ENCODE data around the gene ZNF141. TPM values are rescaled to one million over a fixed set of nuclear protein-coding genes. Genes with fewer than 3 reads are reported as not detected.
"Not testable (repeated sequence)": the region's sequence is repeated elsewhere in the genome, so short reads cannot be mapped to it uniquely, and the experiment has no call there.

Gene ZNF141
- total RNA-seq, 2 donors from 2014 or later, result 20.2 to 24.1 TPM

DNA sequence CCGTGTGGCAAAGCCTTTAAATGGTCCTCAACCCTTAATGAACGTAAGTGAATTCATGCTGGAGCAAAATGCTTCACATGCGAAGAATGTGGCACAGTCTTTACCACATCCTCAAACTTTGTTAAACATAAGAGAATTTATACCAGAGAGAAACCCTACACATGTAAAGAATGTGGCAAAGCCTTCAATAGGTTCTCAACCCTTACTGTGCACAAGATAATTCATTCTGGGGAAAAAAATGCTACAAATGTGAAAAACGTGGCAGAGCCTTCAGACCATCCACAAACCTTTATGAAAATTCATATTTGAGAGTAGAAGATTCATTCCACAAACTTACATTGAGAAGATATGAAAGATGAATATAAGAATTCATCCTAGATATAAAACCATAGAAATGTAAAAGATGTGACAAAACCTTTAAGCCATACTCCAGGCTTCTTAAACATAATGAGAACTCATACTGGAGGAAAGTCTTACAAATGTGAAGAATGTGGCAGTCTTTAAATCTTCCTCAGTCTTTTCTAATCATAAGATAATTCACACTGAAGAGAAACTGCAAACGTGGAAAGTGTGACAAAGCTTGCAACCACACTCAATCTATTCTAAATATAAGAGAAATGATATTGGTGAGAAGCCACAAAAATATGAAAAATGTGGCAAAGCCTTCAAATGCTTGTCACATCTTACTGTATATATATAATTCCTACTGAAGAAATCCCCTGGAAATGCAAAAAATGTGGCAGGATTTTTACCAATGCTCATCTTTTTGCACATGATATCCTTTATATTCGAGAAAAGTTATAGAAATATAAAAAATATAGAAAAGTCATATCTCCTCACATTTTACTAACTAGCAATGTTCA, 36.9 kb downstream of the ZNF141 start:
- TF ChIP-seq, protein P1, sequence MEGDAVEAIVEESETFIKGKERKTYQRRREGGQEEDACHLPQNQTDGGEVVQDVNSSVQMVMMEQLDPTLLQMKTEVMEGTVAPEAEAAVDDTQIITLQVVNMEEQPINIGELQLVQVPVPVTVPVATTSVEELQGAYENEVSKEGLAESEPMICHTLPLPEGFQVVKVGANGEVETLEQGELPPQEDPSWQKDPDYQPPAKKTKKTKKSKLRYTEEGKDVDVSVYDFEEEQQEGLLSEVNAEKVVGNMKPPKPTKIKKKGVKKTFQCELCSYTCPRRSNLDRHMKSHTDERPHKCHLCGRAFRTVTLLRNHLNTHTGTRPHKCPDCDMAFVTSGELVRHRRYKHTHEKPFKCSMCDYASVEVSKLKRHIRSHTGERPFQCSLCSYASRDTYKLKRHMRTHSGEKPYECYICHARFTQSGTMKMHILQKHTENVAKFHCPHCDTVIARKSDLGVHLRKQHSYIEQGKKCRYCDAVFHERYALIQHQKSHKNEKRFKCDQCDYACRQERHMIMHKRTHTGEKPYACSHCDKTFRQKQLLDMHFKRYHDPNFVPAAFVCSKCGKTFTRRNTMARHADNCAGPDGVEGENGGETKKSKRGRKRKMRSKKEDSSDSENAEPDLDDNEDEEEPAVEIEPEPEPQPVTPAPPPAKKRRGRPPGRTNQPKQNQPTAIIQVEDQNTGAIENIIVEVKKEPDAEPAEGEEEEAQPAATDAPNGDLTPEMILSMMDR (IDR thresholded peaks at IDR 0.05), result no peak
- TF ChIP-seq POLR2A (IDR thresholded peaks at IDR 0.05), result no peak
- Histone ChIP-seq H3K27ac (no peak overlapping the region), H3K36me3 (replicated peaks in 1 of 2; ENCODE audit: insufficient read depth in 1 of 2, low read depth in 2 of 2) (peaks cover 9 to 11% of the 10 kb centered on the region in 2 donors), H3K9me3 (peaks cover 0 to 66% (median 17%) of the 10 kb centered on the region in 3 donors), H3K4me3 (no peak overlapping the region), H3K4me1 (no peaks in the 10 kb centered on the region), H3K27me3 (no peaks in the 10 kb centered on the region)
- WGBS, 2 donors, result 93 to 98% methylated on average over 6 of the region's 6 CpGs
- no peak for ATAC-seq
- DNase-seq, result no peak
- intact Hi-C loops (cut with DNase I), result loop anchor here (10.0 kb wide), 1 partner anchor 60 kb away; no protein-coding TSS in a partner anchor

DNA sequence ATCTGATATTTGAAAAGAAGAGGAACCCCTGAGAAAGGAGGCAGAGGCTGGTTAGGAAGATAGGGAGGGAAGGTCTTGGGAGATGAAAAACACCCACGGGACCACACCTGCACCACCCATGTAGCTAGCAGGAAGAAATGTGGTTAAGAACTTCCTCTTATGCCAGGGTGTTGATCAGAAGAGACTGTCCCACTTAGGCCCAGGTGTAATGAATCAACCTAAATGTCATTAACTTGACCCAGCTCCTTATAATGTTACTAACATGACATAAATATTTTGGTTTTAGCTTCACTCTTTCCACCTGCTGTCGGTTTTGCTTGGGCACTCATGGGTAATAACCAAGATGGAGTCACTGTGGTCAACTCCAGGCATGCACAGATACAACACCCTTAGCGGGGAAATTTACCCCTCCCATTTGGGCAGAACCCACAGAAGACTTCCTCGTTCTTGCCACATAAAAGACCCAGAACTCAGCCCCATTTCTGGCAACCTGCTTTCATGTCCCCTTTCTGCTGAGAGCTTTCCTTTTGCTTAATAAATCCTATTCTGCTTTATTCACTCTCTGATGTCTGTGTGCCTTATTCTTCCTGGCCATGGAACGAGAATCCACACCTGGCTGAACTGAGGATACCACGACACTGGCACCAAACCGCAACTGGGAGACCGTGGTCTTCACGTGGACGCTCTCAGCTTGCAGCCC, 46.8 kb downstream of the ZNF141 start:
- Histone ChIP-seq H3K36me3 (replicated peaks in 1 of 2; ENCODE audit: insufficient read depth in 1 of 2, low read depth in 2 of 2) (no peaks in the 10 kb centered on the region), H3K4me1 (no peaks in the 10 kb centered on the region), H3K27me3 (no peaks in the 10 kb centered on the region), H3K4me3 (no peak overlapping the region), H3K27ac (no peak overlapping the region), H3K9me3 (peaks cover 0 to 67% (median 20%) of the 10 kb centered on the region in 3 donors)
- no peak for TF ChIP-seq POLR2A (IDR thresholded peaks at IDR 0.05)
- TF ChIP-seq, protein P1 (IDR thresholded peaks at IDR 0.05), result no peak
- no peak for DNase-seq
- intact Hi-C loops (cut with DNase I), result no loop called here
- no peak for ATAC-seq
- 75 to 80% methylated on average over 10 of the region's 10 CpGs for whole genome bisulfite sequencing, 2 donors

GRCh38 chr4:385934-386707, 48.5 kb downstream of the ZNF141 start:
- no peaks in the 10 kb centered on the region for H3K36me3 ChIP-seq (replicated peaks in 1 of 2; ENCODE audit: insufficient read depth in 1 of 2, low read depth in 2 of 2)
- ATAC-seq, result no peak
- no peaks in the 10 kb centered on the region for H3K4me1 ChIP-seq
- no peak overlapping the region for H3K4me3 ChIP-seq
- intact Hi-C loops (cut with DNase I), result no loop called here
- DNase-seq, result no peak
- TF ChIP-seq POLR2A (IDR thresholded peaks at IDR 0.05), result no peak
- TF ChIP-seq, protein P1 (IDR thresholded peaks at IDR 0.05), result no peak
- H3K9me3 ChIP-seq, result peaks cover 0 to 74% (median 19%) of the 10 kb centered on the region in 3 donors
- H3K27me3 ChIP-seq, result no peaks in the 10 kb centered on the region
- H3K27ac ChIP-seq, result no peak overlapping the region
- 4 to 13% methylated on average over 8 to 46 of the region's 46 CpGs for WGBS, 2 donors

GRCh38 chr4:386708-387105, 49.1 kb downstream of the ZNF141 start:
- Histone ChIP-seq H3K4me3 (no peak overlapping the region), H3K4me1 (no peaks in the 10 kb centered on the region), H3K9me3 (peaks cover 0 to 68% (median 19%) of the 10 kb centered on the region in 3 donors), H3K27ac (no peak overlapping the region), H3K27me3 (no peaks in the 10 kb centered on the region), H3K36me3 (replicated peaks in 1 of 2; ENCODE audit: insufficient read depth in 1 of 2, low read depth in 2 of 2) (no peaks in the 10 kb centered on the region)
- ATAC-seq (no peak), DNase-seq (no peak)
- WGBS, 2 donors, result 9 to 19% methylated on average over 21 to 23 of the region's 23 CpGs
- TF ChIP-seq POLR2A (IDR thresholded peaks at IDR 0.05), result no peak
- intact Hi-C loops (cut with DNase I), result no loop called here

DNA sequence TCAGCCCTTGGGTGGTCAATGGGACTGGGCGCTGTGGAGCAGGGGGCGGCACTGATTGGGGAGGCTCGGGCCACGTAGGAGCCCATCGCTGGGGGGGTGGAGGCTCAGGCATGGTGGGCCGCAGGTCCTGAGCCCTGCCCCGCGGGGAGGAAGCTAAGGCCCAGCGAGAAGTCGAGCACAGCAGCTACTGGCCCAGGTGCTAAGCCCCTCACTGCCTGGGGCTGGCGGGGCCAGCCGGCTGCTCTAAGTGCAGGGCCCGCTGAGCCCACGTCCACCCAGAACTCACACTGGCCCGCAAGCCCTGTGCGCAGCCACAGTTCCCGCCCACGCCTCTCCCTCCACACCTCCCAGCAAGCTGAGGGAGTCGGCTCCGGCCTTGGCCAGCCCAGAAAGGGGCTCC, 66.4 kb downstream of the ZNF141 start:
- no peak for ATAC-seq
- intact Hi-C loops (cut with DNase I), result no loop called here
- Histone ChIP-seq H3K27me3 (no peaks in the 10 kb centered on the region), H3K27ac (no peak overlapping the region), H3K4me1 (no peaks in the 10 kb centered on the region), H3K9me3 (peaks cover 0 to 47% (median 0%) of the 10 kb centered on the region in 3 donors), H3K36me3 (replicated peaks in 1 of 2; ENCODE audit: insufficient read depth in 1 of 2, low read depth in 2 of 2) (no peaks in the 10 kb centered on the region), H3K4me3 (no peak overlapping the region)
- DNase-seq, result no peak
- 91 to 93% methylated on average over 3 to 18 of the region's 20 CpGs for whole genome bisulfite sequencing, 2 donors
- TF ChIP-seq, protein P1 (IDR thresholded peaks at IDR 0.05), result no peak
- TF ChIP-seq POLR2A (IDR thresholded peaks at IDR 0.05), result no peak

DNA sequence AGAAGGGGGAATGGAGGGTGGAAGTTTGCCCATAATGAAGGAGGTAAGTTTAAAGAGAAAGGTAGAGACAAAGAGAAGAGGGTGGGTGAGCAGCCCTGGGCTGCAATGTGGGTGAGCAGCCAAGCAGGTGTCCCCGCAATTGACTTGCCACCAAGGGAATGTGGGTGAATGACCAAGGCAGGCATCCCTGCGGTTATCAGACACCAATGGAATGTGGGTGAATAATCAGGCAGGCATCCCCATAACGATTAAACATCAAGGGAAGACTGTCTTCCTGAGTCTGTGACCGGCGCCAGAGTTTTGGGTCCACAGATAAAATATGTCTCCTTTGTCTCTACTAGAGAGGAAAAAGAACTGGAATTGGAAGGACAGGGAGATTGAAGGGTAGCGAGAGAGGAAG, 70.7 kb downstream of the ZNF141 start:
- H3K36me3 ChIP-seq (replicated peaks in 1 of 2; ENCODE audit: insufficient read depth in 1 of 2, low read depth in 2 of 2); intact Hi-C loops (cut with DNase I); H3K27ac ChIP-seq; H3K27me3 ChIP-seq; ATAC-seq; H3K4me3 ChIP-seq; H3K4me1 ChIP-seq; DNase-seq: not testable (repeated sequence)
- H3K9me3 ChIP-seq, result peaks cover 0 to 53% (median 0%) of the 10 kb centered on the region in 3 donors
- WGBS, 2 donors, result 81 to 89% methylated on average over 6 of the region's 6 CpGs

All from body of pancreas (tissue), 4 donors.